CMK (cell line): ENCODE results near the gene KPNB1.
A peak's percentile ranks its signal among the peaks of the same experiment; 100 is the strongest.

Source experiments
- DNase-seq: peaks from one replicate; pipeline ENCODE4 v3.0.0-alpha.2; 2010; ENCODE audit warnings: low read depth

Gene KPNB1

GRCh38 chr17:47636273-47637030 is 13.3 kb upstream of the KPNB1 start:
- no peak for DNase-seq

GRCh38 chr17:47638903-47639302 is 10.8 kb upstream of the KPNB1 start:
- DNase-seq = no peak

GRCh38 chr17:47640076-47640475 is 9.6 kb upstream of the KPNB1 start:
- no peak for DNase-seq

DNA sequence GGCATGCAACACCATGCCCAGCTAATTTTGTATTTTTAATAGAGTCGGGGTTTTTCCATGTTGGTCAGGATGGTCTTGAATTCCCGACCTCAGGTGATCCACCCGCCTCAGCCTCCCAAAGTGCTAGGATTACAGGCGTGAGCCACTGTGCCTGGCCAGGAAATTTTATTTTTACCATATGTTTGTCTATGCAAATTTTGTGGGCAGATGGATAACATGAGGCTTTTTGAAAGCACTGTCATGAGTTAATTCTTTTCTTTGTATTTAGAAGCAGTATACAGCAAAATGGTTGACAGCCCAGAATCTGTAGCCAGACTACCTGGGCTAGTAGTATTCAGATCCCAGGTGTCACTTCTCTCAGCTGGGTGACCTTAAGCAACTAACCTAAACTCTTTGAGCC is 8.5 kb upstream of the KPNB1 start:
- DNase-seq = no peak

DNA sequence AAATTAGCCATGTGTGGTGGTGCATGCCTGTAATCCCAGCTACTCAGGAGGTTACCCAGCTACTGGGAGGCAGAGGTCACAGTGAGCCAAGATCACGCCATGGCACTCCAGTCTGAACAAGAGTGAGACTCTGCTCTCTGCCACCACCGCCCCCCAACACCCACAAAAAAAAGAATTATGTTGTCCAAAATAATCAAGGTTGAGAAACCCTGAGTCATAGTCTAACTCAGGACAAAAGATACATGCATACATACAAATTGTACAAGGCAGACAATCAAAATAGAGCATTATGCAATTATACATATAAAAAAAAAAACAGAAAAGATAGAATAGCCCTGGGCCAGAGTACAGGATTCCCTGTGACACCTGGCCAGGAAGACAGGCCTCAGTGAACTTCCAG is 6.6 kb upstream of the KPNB1 start:
- DNase-seq = no peak

DNA sequence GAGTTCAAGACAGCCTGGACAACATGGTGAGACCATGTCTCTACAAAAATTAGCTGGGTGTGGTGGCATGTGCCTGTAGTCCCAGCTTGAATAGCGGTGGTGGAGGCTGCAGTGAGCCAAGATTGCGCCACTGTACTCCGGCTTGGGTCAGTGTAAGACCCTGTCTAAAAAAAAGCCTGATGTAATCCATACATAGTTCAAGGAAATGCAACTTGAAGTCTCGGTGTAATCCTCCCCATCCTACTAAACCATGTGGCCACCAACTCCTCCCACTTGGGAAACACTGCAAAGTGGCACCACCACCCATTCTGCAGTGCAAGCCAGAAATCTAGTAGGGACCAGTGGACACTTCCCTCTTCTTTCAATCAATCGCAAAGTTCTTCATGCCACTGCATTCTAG is 5.4 kb upstream of the KPNB1 start:
- no peak for DNase-seq

DNA sequence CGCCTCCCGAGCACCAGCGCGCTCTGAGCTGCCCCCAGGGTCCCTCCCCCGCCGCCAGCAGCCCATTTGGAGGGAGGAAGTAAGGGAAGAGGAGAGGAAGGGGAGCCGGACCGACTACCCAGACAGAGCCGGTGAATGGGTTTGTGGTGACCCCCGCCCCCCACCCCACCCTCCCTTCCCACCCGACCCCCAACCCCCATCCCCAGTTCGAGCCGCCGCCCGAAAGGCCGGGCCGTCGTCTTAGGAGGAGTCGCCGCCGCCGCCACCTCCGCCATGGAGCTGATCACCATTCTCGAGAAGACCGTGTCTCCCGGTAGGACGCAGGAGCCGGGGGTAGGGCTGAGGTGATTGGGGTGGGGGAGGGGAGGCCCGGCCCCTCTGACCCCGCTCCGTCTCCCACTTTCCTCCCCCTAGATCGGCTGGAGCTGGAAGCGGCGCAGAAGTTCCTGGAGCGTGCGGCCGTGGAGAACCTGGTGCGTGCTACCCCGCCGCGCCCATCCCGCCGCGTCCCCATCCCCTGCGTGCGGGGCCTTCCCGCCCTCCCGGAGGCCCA is 329 bp downstream of the KPNB1 start:
- DNase-seq = no peak

DNA sequence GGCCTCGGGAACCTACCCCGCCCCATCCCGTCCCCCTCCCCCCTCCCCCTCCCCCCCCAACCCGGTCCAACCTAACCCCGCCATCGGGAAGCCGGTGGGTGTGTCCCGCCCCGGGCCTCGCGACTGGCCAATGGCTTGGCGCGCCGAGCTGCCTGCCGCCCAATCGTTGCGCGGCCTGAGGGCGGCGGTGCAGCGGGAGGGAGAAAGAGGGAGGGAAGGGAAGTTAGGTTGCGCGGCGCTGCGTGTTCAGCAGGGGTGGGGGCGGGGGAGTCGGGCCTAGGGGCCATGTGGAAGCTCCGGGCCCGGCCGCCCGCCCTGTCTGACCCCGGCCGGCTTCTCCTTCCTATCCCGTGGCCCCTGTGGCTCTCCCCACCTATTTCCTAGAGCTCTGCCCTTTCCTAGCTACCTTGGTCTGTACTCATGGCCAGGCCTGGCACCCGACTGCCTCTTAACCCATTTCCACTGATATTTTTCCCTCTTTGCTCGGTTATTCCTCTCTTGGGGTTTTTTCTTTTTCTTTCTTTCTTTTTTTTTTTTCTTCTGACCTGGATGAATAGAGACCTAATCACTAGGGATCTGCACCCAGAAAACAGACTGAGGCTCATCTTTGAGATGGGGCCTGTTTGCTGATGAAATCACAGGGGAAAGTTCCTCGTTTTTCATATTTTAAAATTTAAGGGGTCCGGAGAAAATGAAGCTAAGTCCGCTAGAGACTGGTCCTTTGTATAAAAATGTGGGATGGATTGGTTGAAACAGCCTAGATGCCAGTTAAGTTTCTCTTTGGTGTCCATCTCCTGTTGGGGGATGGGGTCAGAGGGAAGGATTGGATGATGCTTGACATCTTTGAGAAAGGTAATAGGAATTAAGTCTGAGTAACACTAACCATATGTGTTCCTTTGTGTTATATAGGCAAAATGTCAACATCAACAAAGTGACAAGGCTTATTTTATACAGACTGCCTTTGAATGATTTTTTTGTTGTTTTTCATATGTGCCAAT is 1.1 kb downstream of the KPNB1 start:
- peak; percentile 91 for DNase-seq

GRCh38 chr17:47651704-47652103 is 2.0 kb downstream of the KPNB1 start:
- DNase-seq = no peak

GRCh38 chr17:47652570-47652969 is 2.9 kb downstream of the KPNB1 start:
- DNase-seq = no peak

- no peak for DNase-seq
Observed at GRCh38 chr17:47653442-47653841, 3.7 kb downstream of the KPNB1 start.

DNA sequence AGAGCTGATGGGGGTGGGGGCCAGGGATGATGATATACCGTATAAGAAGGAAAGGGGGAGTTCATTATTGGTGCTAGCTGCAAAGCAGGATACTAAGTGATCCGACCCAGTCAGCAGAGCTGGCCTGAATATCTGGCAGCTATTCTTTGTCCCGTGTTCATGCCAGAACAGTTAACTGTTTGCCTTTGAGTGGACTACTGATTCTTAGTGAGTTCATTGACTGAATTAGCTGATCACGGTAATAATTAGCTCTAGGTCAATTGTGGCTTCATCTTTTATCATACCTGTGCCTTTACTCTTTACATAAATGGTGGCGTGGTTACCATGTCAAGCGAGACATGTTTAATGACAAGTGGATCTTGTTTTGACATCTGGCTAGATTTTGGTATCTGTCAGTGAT is 5.3 kb downstream of the KPNB1 start:
- DNase-seq = no peak

- DNase-seq = no peak
Observed at GRCh38 chr17:47660064-47660492, 10.4 kb downstream of the KPNB1 start.

- peak; percentile 51 for DNase-seq
Observed at GRCh38 chr17:47663912-47664623, 14.3 kb downstream of the KPNB1 start.

DNA sequence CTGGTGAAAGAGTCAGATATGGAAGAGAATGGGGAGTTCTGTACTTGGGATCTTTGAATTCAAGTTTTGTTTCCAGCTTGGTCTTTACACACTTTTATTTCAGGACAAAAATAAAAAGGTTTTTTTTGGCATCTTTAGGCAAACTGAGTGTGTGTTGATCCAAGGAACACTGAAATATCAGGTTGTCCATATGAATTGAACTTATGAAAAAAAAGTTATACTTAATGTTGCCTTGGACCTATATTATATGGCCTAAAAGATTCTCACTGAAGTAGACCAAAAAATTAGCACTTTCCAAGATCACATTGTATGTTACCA is 14.9 kb downstream of the KPNB1 start:
- DNase-seq = no peak

DNA sequence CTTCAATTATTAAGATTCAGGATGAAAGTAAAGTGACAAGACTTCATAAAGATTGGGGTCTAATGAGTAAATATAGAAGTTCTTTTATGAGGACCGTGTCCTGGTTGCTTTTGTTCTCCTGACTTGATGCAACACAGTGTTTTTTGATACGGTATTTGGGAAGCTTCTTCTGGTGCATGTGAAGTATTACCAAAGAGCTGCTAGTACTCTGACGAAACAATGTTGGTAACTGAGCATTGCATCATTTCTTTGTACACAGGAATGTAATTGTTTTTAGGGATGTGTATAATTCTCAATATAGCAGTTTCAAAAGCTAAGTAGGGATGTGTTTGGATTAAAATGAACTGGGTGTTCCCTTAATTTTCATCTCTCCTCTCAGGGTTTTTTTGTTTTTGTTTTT is 15.9 kb downstream of the KPNB1 start:
- DNase-seq = no peak

- no peak for DNase-seq
Observed at GRCh38 chr17:47669081-47669480, 19.4 kb downstream of the KPNB1 start.

- DNase-seq = no peak
Observed at GRCh38 chr17:47670064-47670463, 20.3 kb downstream of the KPNB1 start.

DNA sequence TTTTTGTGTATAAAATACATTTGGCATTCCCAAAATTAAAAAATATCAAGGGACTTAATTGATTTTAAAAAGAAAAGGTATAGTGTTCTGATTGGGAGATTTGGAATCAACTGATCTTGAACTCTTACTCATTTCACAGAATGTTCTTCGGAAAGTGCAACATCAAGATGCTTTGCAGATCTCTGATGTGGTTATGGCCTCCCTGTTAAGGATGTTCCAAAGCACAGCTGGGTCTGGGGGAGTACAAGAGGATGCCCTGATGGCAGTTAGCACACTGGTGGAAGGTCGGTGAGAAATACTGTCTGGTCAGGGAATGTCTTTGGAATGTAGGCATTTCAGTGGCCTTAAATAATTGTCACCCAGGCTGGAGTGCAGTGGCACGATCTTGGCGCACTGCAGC is 24.8 kb downstream of the KPNB1 start:
- no peak for DNase-seq

GRCh38 chr17:47675380-47676198 is 25.9 kb downstream of the KPNB1 start:
- DNase-seq = no peak

GRCh38 chr17:47676199-47676472 is 26.4 kb downstream of the KPNB1 start:
- no peak for DNase-seq
